HL-60 (cell line): ENCODE data around the gene SWAP70.

ENCODE experiments used
- REST ChIP-seq: IDR thresholded peaks from 2 replicates; pipeline ENCODE4 v1.6.1; 2012; ENCODE audit warnings: low read depth; ENCODE audit not compliant: insufficient replicate concordance
- TF ChIP-seq, protein P1 (sequence below): IDR thresholded peaks from one replicate; pipeline ENCODE4 v1.5.1; 2011; ENCODE audit warnings: low read length, control low read depth, inconsistent platforms; ENCODE audit not compliant: insufficient read depth

DNA sequence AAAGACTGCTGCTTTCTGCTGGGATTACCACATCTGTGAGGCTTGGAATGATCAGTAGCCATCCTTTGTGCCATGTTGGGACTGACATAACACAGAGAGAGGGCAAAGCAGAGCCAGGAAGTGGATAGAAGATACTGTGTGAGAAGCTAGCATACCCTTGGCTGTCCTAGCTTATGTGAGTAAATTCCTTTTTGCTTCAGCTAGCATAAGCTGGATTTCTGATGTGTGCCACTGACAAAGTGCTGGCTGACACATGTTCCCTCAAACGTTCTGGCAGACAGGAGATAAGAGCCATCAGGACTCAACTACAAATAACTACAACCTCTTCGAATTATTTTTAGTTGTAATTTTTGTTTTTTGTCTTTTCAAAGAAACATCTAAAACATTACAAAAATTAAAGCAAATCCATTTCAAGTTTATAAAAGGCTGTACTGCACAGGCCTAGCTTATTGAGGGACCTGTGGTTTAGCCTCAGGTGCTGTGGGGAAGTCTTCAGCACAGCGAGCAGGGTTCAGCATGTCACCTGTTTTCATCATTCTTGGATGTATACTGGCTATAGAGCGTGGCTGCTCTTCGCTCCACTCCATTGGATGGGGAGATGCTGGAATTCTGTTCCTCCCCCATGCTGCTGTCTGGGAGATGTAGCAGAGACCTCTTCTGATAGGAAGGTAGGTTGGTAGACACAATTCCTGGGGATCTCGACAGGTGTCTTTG lies 120.9 kb downstream of the SWAP70 start:
- TF ChIP-seq, protein P1, sequence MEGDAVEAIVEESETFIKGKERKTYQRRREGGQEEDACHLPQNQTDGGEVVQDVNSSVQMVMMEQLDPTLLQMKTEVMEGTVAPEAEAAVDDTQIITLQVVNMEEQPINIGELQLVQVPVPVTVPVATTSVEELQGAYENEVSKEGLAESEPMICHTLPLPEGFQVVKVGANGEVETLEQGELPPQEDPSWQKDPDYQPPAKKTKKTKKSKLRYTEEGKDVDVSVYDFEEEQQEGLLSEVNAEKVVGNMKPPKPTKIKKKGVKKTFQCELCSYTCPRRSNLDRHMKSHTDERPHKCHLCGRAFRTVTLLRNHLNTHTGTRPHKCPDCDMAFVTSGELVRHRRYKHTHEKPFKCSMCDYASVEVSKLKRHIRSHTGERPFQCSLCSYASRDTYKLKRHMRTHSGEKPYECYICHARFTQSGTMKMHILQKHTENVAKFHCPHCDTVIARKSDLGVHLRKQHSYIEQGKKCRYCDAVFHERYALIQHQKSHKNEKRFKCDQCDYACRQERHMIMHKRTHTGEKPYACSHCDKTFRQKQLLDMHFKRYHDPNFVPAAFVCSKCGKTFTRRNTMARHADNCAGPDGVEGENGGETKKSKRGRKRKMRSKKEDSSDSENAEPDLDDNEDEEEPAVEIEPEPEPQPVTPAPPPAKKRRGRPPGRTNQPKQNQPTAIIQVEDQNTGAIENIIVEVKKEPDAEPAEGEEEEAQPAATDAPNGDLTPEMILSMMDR, result no peak
- no peak for TF ChIP-seq REST
